Parathyroid adenoma (tissue), 2 donors: ENCODE measurements around the gene CHRNA9.
A peak's percentile ranks its signal among the peaks of the same experiment; 100 is the strongest.
"Not testable (repeated sequence)": the region's sequence is repeated elsewhere in the genome, so short reads cannot be mapped to it uniquely, and the experiment has no call there.

Experiments
- H2AFZ ChIP-seq: fragments of 300-600 bp; sonication (generic); one replicate; pipeline ENCODE4 v1.7.0; 2017; ENCODE audit warnings: antibody characterized with exemption, mild to moderate bottlenecking
- H3K27ac ChIP-seq: fragments of 300-600 bp; sonication (generic); one replicate; pipeline ENCODE4 v1.7.0; 2017
- H3K27me3 ChIP-seq: fragments of 300-600 bp; sonication (generic); one replicate; pipeline ENCODE4 v1.7.0; 2017; ENCODE audit warnings: low read length; ENCODE audit not compliant: control insufficient read depth, insufficient read depth
- H3K36me3 ChIP-seq: fragments of 300-600 bp; sonication (generic); one replicate; pipeline ENCODE4 v1.7.0; 2017; ENCODE audit warnings: low read length; ENCODE audit not compliant: control insufficient read depth, insufficient read depth
- H3K4me1 ChIP-seq: fragments of 300-600 bp; sonication (generic); one replicate; pipeline ENCODE4 v1.7.0; 2017; ENCODE audit warnings: control low read depth
- H3K4me2 ChIP-seq: fragments of 300-600 bp; sonication (generic); one replicate; pipeline ENCODE4 v1.7.0; 2017; ENCODE audit warnings: low read length
- H3K4me3 ChIP-seq: fragments of 300-600 bp; sonication (generic); one replicate; pipeline ENCODE4 v1.7.0; 2017; ENCODE audit warnings: low read depth, low read length
- H3K79me2 ChIP-seq: fragments of 300-600 bp; sonication (generic); one replicate; pipeline ENCODE4 v1.7.0; 2017; ENCODE audit warnings: control low read depth
- H3K9ac ChIP-seq: fragments of 300-600 bp; sonication (generic); one replicate; pipeline ENCODE4 v1.7.0; 2017; ENCODE audit warnings: mild to moderate bottlenecking
- H3K9me3 ChIP-seq: fragments of 300-600 bp; sonication (generic); one replicate; pipeline ENCODE4 v1.7.0; 2017; ENCODE audit warnings: low read length; ENCODE audit not compliant: control insufficient read depth
- CTCF ChIP-seq: fragments of 300-600 bp; sonication (generic); IDR thresholded peaks from one replicate; pipeline ENCODE4 v1.7.0; 2017; ENCODE audit warnings: antibody characterized with exemption, mild to moderate bottlenecking
- donor health status: primary hyperparathyroidism.

CHRNA9 gene

GRCh38 chr4:40334591-40335524 lies at the start of gene CHRNA9:
TSS of gene CHRNA9 (plus strand) at chr4:40335333. CDS start at chr4:40335468, 135 bp downstream.
- H3K9ac ChIP-seq = no peak within 1 kb of the TSS
- H3K27ac ChIP-seq = peak within 1 kb of the TSS; percentile 37
- H3K4me1 ChIP-seq = peaks cover 6% of the 10 kb centered on the region

GRCh38 chr4:40285692-40286091 lies 49.4 kb upstream of the CHRNA9 start:
- Histone ChIP-seq H3K9me3 (no peaks in the 10 kb centered on the region), H3K79me2 (no peaks in the 10 kb centered on the region), H3K4me1 (no peaks in the 10 kb centered on the region), H3K27me3 (no peaks in the 10 kb centered on the region), H3K9ac (no peak overlapping the region), H3K4me3 (no peak overlapping the region), H3K4me2 (no peak overlapping the region), H3K27ac (no peak overlapping the region), H3K36me3 (no peaks in the 10 kb centered on the region), H2AFZ (no peak overlapping the region)
- TF ChIP-seq CTCF = no peak

More at GRCh38 chr4:40334591-40335524, at the start of gene CHRNA9:
- peak within 1 kb of the TSS; percentile 68 for H2AFZ ChIP-seq
- H3K4me2 ChIP-seq = no peak within 1 kb of the TSS
- no peaks in the 10 kb centered on the region for H3K36me3 ChIP-seq
- no peak for TF ChIP-seq CTCF
- no peaks in the 10 kb centered on the region for H3K27me3 ChIP-seq
- H3K79me2 ChIP-seq = no peaks in the 10 kb centered on the region
- no peak within 1 kb of the TSS for H3K4me3 ChIP-seq
- no peaks in the 10 kb centered on the region for H3K9me3 ChIP-seq

- Histone ChIP-seq H3K4me2 (no peak overlapping the region), H3K27ac (no peak overlapping the region), H3K79me2 (no peaks in the 10 kb centered on the region), H3K27me3 (no peaks in the 10 kb centered on the region), H3K4me3 (no peak overlapping the region), H3K9me3 (no peaks in the 10 kb centered on the region), H3K4me1 (no peaks in the 10 kb centered on the region), H3K9ac (no peak overlapping the region), H3K36me3 (no peaks in the 10 kb centered on the region), H2AFZ (no peak overlapping the region)
- no peak for TF ChIP-seq CTCF
Observed at GRCh38 chr4:40288566-40288965, 46.6 kb upstream of the CHRNA9 start.

- no peak overlapping the region for H3K4me3 ChIP-seq
- H3K9me3 ChIP-seq = no peaks in the 10 kb centered on the region
- H3K27me3 ChIP-seq = no peaks in the 10 kb centered on the region
- no peak overlapping the region for H3K27ac ChIP-seq
- H3K36me3 ChIP-seq = no peaks in the 10 kb centered on the region
- no peak overlapping the region for H2AFZ ChIP-seq
- no peak overlapping the region for H3K9ac ChIP-seq
- H3K4me2 ChIP-seq = no peak overlapping the region
- TF ChIP-seq CTCF = no peak
- no peaks in the 10 kb centered on the region for H3K4me1 ChIP-seq
- H3K79me2 ChIP-seq = no peaks in the 10 kb centered on the region
Observed at GRCh38 chr4:40289366-40290188, 45.6 kb upstream of the CHRNA9 start.

- H3K4me1 ChIP-seq, H3K9ac ChIP-seq, H3K27ac ChIP-seq, H3K4me3 ChIP-seq, H3K9me3 ChIP-seq, H2AFZ ChIP-seq, H3K79me2 ChIP-seq, H3K36me3 ChIP-seq, H3K27me3 ChIP-seq, H3K4me2 ChIP-seq: not testable (repeated sequence)
Observed at GRCh38 chr4:40290611-40291186, 44.4 kb upstream of the CHRNA9 start.
